ENCODE measurements around the gene EPHB1. TPM values are rescaled to one million over a fixed set of nuclear protein-coding genes. Genes with fewer than 3 reads are reported as not detected.
A peak's percentile ranks its signal among the peaks of the same experiment; 100 is the strongest.

Gene EPHB1
- 1 to 10 TPM in 1 of 2 donors, under 1 TPM in 1; 0.85 to 1.7 TPM for total RNA-seq
- long read RNA-seq, full-length matches to known transcripts, result 1 of 1 reads
- long read RNA-seq, partial matches to known transcripts, result 0 of 1 reads
- long read RNA-seq, other reads (novel, unspliced or antisense), result 0 of 1 reads

- ATAC-seq, result peak; percentile 86 to 91
- peak; percentile 72 for DNase-seq
- intact Hi-C loops (cut with DNase I), result loop anchor here (2.0 to 10.0 kb wide), 4 partner anchors 708 to 1102 kb away; no protein-coding TSS in a partner anchor
Measured at GRCh38 chr3:134794950-134795745, at the start of gene EPHB1. Gene EPHB1 (plus strand): TSS chr3:134795260.

DNA sequence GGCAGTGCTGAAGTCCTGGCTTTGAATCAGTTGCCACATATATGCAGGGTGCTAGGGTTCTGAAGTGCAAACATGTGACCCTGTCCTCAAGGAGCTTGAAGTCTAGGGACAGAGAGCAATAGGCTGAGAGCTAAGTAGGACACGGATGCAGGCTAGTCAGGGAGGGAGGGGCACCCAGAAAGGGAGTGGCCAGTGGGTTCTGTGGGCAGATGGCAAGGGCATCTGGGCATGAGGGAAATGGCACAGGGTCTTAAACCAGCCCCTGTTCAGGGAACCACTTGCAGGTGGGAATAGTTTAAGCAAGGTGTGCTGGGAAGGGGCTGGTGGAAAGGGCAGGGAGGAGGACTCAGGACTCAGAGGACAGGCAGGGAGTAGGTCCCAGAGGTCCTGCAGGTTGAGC is 46.4 kb upstream of the EPHB1 start:
- intact Hi-C loops (cut with DNase I), result no loop called here
- DNase-seq, result no peak
- ATAC-seq, result no peak

DNA sequence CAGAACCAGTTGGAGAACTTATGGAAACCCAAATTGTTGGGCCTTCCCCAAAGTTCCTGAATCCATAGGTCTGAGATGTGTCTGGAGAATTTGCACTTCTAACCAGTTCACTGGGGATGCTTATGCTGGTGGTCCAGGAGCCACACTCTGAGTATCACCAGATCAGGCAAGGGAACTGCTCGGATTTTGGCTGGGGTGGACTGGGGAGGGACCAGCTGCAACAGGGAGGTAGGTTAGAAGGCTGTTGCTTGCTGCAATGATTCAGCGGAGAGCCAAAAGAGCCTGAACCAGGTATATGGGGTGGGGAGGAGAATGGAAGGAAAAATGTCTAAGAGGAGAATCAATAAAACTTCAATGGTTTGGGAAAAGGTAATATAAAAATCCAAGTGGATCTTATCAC is 45.9 kb upstream of the EPHB1 start:
- intact Hi-C loops (cut with DNase I), result no loop called here
- DNase-seq (no peak), ATAC-seq (no peak)

DNA sequence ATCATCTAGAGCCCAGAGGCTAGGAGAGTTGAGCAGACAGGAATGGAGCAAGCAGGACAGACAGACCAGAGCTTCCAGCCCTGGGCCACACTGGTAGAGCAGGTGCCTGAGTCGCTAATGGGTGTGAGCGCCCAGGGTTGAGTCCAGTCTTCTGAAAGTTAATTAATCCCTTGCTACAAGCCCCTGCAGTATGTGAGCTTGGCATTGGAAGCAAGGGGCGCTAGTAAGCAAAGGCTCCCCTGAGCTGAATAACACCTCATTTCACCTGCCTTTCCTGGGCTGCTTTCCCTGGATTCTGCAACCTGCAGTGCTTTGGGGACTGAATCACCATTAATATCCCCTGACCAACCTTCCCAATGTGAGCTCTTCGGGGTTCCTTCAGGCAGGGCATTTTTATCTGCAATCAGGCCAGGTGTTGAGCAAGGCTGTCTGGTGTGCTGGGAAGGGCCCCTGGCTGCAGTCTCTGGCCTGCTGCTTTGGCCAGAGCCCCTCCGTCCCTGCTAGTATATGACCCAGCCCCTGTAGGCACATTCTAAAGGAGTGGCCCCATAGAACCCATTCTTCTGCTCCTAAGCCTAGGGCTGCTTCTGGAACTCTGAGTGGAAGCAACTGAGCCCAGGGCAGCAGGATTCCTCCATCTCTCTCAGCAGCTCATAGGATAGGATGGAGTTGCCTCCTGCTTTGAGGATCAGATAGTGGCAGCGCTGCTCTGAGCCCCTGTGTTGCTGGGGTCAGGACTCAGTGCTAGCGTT is 45.1 kb upstream of the EPHB1 start:
- ATAC-seq, result no peak
- intact Hi-C loops (cut with DNase I), result loop anchor here in 1 of 2 donors (10.0 kb wide), 1 partner anchor 145 kb away; no protein-coding TSS in a partner anchor
- DNase-seq, result no peak

DNA sequence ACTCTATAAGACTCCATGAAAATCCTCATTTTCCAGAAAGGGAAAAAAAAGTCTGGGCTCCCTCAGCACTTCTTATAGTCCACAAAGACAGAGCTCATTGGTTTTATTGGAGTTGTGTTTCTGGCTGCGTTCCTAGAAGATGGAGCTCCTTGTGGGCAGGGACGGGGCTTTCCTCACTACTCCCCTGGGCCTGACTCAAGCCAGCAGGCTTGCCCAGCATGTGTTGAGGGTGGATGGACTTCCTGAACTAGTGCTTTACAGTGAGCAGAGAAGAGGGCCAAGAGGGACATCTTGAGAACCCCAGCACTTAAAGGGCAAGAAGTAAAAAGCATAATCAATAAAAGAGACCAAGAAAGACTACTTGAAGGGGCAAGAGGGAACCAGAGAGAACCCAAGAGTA is 43.2 kb upstream of the EPHB1 start:
- intact Hi-C loops (cut with DNase I), result loop anchor here in 1 of 2 donors (10.0 kb wide), 1 partner anchor 147 kb away; no protein-coding TSS in a partner anchor
- ATAC-seq, result no peak
- DNase-seq, result no peak

DNA sequence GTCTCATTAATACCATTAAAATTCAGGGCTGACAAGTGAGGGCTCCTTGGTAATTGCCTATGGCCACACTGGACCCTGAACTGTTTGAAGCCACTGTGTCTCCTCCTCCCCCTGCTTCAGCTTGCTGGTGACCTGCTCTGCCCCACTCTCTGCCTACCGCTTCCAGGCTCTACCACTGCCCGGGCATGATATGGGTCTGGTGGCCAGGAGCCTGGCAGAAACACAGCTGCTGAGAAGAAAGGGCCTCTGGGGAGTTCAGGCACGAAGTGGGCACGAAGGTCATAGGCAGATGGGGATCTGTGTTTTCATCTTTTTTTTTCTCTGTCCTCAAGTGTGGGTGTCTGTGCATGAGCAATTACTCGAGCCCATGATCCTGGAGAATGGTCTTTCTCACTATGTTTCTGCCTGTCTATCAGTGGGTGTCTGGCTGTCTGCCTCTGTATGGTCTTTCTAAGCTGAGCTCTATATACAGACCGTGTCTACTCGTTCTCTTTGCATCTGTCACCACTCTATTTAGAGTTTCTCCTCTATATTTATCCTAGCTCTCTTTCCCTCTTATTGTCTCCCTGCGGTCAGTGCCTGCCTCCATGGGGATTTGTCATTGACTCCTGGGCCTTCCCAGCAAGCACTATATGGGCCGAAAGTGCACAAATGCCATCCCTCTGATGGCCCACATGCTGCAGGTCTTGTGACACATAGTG is 42.1 kb upstream of the EPHB1 start:
- DNase-seq, result no peak
- peak in 1 of 2 donors; percentile 75 for ATAC-seq
- intact Hi-C loops (cut with DNase I), result loop anchor here in 1 of 2 donors (10.0 kb wide), 1 partner anchor 148 kb away; no protein-coding TSS in a partner anchor

DNA sequence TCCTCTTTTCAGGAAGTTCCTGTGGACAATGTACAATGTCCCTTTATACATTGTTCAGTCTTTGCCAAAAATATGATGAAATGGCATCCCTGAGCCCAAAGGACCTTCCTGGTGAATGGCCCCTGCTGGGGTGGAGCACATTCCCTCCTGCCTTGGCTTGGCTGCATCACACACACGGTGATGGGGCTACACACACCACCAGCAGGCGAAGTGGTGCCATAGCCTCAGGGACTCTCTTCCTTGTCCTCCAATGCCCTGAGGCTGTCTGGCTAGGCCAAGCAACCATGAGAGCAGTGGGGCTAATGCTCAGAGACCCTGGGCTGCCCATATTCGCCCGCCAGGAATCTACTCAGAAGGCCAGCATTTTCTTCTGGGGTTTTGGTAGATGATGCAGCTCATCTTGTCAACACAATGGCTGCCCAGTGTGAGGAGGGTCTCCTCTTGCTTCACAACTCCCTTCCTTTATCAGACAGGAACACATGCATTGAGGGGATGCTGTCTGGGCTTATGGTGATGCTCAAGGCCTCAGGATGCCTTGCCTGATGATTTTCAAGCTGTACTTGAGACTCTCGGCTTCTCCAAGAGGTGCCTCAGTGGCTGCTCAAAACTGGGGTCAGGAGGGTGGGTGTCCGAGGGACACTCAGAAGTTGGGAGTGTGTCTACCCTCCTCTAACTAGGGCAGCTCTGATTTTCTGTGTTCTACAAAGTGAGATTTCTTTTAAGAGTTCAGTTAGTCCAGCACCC is 40.9 kb upstream of the EPHB1 start:
- no peak for ATAC-seq
- intact Hi-C loops (cut with DNase I), result loop anchor here in 1 of 2 donors (10.0 kb wide), 1 partner anchor 149 kb away; no protein-coding TSS in a partner anchor
- no peak for DNase-seq

DNA sequence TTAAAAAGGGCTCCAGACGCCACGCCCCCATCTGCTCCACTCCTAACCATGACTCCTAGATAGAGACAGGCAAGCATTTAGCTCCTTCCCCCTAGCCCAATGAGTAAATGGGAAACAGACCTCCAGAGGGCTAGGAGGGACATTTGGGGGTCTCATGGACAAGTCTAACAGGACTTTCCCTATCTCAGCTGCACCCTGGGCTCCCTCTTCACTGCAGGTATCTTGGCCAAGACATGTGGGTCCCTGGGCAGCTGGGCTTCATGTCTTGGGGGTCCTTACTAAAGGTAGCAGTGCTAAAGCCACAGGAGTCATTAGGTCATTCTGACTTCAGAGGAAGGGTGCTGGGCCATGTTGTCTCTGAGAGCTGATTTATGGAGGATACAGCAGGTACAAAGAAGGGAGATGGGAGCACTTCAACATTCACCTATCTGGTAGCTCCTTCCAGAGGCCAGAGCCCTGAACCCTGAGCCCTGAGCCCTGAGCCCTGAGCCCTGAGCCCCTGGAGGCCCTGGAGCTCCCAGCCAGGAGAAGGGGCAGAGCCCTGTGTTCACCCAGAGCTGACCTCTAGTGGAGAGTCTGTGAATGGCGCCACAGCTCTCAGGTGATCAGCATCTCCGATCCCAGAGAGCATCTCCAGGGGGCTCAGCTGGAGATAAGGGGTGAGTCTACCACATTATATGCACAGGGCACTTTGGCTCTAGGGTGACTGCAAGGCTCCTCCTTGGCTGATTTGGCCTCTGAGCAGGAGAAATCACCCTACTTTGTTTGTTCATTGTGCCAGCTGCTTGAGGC is 40.1 kb upstream of the EPHB1 start:
- DNase-seq (peak; percentile 26), ATAC-seq (peak in 1 of 2 donors; percentile 46)
- intact Hi-C loops (cut with DNase I), result loop anchor here in 1 of 2 donors (10.0 kb wide), 1 partner anchor 150 kb away; no protein-coding TSS in a partner anchor

- ATAC-seq (no peak), DNase-seq (no peak)
- intact Hi-C loops (cut with DNase I), result loop anchor here in 1 of 2 donors (10.0 kb wide), 1 partner anchor 151 kb away; no protein-coding TSS in a partner anchor
Measured at GRCh38 chr3:134755821-134756220, 39.2 kb upstream of the EPHB1 start.

DNA sequence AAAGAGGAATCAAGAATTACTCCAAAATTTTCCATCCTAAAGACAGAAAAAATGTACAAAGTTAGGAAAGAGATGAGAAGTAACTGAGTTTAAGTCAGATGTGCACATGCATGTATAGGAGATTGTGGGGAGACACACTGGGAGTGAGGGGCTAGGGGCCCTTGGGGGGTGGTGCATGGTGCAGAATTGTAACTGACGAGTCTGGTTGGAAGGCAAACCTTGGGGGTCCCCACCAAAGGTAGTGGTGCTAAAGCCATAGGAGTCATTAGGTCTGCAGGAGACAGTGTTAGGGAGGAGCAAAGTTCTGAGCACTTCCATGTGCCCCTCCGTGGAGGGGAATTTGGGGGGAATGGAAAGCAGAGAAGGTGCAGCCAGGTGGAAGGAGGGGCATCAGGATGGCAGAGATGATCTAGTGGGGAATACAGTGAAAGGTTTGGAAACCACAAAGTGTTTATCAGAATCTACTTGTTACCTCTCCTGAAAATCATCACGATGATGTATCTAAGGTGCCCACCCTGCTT is 37.5 kb upstream of the EPHB1 start:
- ATAC-seq (no peak), DNase-seq (no peak)
- intact Hi-C loops (cut with DNase I), result loop anchor here in 1 of 2 donors (10.0 kb wide), 1 partner anchor 153 kb away; no protein-coding TSS in a partner anchor

DNA sequence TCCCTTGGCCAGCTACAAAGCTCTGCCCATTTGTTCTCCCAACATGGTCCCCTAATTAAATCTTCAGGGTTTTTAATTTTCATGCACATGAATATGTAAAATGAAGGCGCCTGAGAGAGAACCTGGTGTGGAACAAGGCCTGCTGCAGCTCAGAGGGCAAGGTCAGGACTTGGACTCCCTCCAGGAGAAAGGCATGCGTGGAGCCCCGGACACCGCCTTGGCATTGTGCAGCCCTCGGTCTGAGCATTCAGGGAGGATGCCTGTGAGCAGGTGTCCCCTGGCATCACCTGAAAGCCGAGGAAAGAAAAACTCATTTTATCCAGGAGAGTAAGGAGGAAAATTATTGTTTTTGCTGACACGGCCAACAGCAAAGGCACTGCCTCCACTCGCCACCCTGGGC is 33.8 kb upstream of the EPHB1 start:
- ATAC-seq (no peak), DNase-seq (no peak)
- intact Hi-C loops (cut with DNase I), result no loop called here

DNA sequence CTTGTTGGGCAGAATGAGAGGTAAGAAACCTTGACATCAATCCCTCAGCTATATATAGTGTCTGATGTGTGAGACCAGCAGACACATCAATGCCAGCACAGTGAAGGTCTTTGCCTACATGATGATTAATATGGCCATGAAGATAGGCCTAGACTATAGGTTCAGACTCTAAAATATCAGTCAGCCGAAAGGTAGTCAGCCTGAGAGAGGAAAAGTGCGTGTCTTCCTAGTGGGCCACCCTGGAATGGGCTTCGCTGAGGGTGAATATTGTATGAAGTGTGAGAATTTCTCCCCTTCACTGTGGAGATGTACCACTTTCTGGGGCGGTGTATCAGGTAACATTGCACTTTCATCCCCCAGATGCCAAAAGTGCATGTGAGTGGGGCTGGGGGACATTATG is 33.0 kb upstream of the EPHB1 start:
- intact Hi-C loops (cut with DNase I), result no loop called here
- DNase-seq, result no peak
- no peak for ATAC-seq

GRCh38 chr3:134765468-134765867 is 29.6 kb upstream of the EPHB1 start:
- ATAC-seq (no peak), DNase-seq (no peak)
- intact Hi-C loops (cut with DNase I), result no loop called here

- no peak for DNase-seq
- intact Hi-C loops (cut with DNase I), result no loop called here
- ATAC-seq, result no peak
Measured at GRCh38 chr3:134766290-134766689, 28.8 kb upstream of the EPHB1 start.

GRCh38 chr3:134768116-134768515 is 26.9 kb upstream of the EPHB1 start:
- intact Hi-C loops (cut with DNase I), result no loop called here
- DNase-seq, result no peak
- no peak for ATAC-seq

- intact Hi-C loops (cut with DNase I), result no loop called here
- DNase-seq, result no peak
- ATAC-seq, result no peak
Measured at GRCh38 chr3:134768837-134769236, 26.2 kb upstream of the EPHB1 start.

DNA sequence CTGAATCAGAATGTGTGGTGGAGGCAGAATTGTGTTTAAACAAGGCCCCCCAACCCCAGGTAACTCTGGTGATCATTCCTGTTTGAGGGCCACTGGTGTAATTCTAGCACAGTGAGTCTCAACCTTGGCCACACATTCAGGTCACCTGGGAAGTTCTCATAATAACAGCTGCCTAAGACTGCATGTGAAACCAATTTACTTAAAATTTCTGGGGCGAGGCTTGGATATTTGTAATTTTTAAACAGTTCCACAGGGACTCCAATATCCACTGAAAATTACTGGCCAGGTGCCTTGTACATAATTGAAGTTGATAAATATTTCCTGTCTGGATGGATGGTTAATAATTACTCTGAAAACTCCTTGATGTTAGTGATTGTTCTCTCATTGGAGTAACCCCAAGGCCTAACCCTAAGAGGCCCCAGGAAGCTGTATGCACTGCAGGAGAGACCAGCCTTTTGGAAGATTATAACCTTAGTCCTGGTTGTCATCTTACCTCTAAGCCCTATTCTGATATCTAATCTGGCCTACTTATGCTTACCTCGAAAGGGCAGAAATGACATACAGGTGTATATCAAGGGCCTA is 25.7 kb upstream of the EPHB1 start:
- no peak for DNase-seq
- no peak for ATAC-seq
- intact Hi-C loops (cut with DNase I), result no loop called here

Data from left cardiac atrium (tissue), 4 donors.